Activated naive CD8-positive, alpha-beta T cell (primary cell): ENCODE results near the gene MAF.
A peak's percentile ranks its signal among the peaks of the same experiment; 100 is the strongest.

Experiments used
- H3K27ac Mint-ChIP-seq: one replicate; pipeline ENCODE4 v1.8.0; 2021; ENCODE audit warnings: mixed read lengths
- H3K27me3 Mint-ChIP-seq: one replicate; pipeline ENCODE4 v1.8.0; 2021; ENCODE audit warnings: mixed read lengths
- H3K36me3 Mint-ChIP-seq: one replicate; pipeline ENCODE4 v1.8.0; 2021; ENCODE audit warnings: mixed read lengths
- H3K4me1 Mint-ChIP-seq: one replicate; pipeline ENCODE4 v1.8.0; 2021; ENCODE audit warnings: low read depth, mixed read lengths
- H3K4me3 Mint-ChIP-seq: one replicate; pipeline ENCODE4 v1.8.0; 2021; ENCODE audit warnings: mild to moderate bottlenecking, mixed read lengths
- H3K9me3 Mint-ChIP-seq: one replicate; pipeline ENCODE4 v1.8.0; 2021; ENCODE audit warnings: low read depth, mixed read lengths

MAF gene

DNA sequence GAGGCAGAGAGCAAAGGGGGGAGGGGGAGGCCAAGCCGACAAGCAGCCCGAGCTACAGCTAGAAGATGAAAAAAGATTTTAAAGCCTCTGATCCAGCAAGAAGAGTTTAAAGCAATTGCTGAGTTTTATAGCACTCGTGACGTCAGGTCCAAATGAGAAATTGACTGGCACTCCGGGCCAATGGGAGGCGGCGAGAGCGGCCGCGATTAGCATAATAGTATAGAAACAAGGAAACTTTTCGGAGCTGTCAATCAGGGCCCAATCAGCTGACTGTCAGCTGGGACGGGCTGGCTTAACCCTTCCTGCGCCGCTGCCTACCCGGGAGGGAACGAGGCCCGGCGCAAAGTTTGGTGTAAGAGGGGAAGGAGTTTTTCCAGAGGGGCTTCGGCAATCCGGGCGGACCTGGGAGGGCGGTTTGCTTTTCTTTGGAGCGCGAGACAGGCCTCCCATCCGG, at the start of gene MAF:
TSS of gene MAF (minus strand) at position 100 of the 454 bp plus-strand sequence. CDS start 835 bp downstream, outside the sequence.
- Mint-ChIP-seq H3K4me1 (peaks cover 26% of the 10 kb centered on the region), H3K27ac (peak within 1 kb of the TSS; percentile 79), H3K36me3 (no peaks in the 10 kb centered on the region), H3K27me3 (peaks cover 39% of the 10 kb centered on the region), H3K4me3 (peak within 1 kb of the TSS; percentile 91), H3K9me3 (no peaks in the 10 kb centered on the region)

DNA sequence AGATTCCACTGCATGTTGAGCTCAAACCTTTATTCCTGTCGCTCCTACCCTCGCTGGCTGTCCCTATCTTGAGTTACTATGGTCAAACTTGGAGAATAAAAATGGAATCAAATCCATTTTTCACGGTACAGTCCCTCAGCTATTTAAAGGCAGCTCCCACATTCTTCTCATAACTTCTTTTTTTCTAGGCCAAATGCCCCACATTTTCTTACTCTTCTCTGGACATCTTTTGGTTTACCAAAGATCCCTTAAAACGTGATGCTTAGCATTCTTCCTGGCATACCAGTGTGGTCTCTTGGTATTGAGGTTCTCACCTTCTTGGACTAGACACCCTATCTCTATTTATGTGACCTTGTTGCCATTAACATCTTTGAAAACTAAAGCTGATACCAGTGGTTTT, 48.3 kb upstream of the MAF start:
- Mint-ChIP-seq H3K27ac (no peak overlapping the region), H3K27me3 (peaks cover 4% of the 10 kb centered on the region)

DNA sequence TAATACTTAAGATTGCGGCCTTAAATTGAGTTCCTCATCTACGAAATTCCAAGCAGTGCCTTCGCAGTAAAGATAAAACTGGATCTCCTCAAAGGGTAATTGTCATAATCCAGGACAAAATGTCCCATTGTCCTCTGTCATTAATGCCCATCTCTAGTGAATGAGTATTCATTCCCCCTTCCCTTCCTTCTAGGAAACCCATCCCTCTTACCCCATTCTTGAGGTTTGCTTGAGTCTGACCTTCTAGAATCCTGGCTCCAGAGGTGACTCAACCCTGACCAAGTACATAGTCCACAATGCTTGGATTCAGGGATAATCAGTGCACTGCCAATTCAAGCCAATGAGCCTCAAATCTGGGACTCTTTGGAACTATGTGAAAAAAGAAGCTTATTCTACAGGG, 47.0 kb upstream of the MAF start:
- Mint-ChIP-seq H3K27me3 (peaks cover 4% of the 10 kb centered on the region), H3K27ac (no peak overlapping the region), H3K4me3 (no peak overlapping the region), H3K4me1 (no peaks in the 10 kb centered on the region), H3K36me3 (no peaks in the 10 kb centered on the region), H3K9me3 (no peaks in the 10 kb centered on the region)

More for the DNA sequence above, 48.3 kb upstream of the MAF start:
- no peaks in the 10 kb centered on the region for H3K4me1 Mint-ChIP-seq
- no peaks in the 10 kb centered on the region for H3K9me3 Mint-ChIP-seq
- H3K4me3 Mint-ChIP-seq: no peak overlapping the region
- H3K36me3 Mint-ChIP-seq: no peaks in the 10 kb centered on the region

DNA sequence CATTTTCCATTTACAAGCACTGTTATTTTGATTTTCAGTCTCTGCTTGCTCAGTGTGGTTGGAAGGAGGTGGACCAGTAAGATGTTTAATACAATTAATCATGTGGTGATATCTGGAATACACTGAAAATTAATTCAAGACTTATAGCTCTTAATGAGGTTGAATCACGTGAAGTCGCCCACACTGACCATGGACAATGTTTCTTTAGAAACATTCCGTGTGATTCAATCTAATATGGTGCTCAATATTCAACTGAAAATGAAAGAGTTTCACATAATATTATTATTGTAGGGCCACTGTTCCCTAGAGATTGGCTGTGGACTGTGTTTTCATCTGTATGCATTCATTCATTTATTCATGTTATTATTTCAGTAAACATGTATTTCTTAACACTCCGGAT, 45.2 kb upstream of the MAF start:
- peaks cover 3% of the 10 kb centered on the region for H3K4me1 Mint-ChIP-seq
- no peak overlapping the region for H3K27ac Mint-ChIP-seq
- no peak overlapping the region for H3K4me3 Mint-ChIP-seq
- H3K36me3 Mint-ChIP-seq: no peaks in the 10 kb centered on the region
- peaks cover 2% of the 10 kb centered on the region for H3K27me3 Mint-ChIP-seq
- no peaks in the 10 kb centered on the region for H3K9me3 Mint-ChIP-seq

DNA sequence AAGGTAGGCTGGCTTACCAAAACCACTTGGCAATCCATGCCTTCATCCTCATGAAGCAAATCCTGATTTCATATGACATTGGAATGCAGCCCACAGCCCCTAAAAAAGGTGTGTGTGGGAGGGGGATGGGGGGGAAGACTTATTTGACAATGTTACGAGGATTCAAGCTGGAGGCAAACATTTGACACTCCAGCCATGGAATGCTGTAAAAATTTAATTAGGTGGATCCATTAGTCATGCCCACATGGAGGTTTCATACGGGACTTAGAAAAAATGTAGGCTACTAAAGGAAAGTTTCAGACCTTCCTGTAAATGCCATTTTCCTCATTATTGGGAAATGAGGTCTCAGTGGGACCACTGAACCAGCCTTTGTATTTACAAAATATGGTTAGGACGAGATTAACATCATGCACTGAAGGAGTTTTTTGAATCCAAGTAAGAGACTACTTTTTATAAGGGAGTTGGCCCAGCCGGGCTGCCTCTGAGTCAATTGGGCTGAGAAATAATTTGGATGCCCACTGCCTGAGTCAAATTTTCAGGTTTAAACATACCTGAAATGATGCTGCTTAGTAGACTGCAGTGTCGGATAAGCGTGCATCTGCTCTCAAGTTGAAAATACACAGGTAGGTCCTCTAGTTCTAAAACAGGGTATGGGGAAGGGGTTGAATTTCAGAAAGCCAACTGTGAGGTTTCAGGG, 44.6 kb upstream of the MAF start:
- Mint-ChIP-seq H3K27ac (no peak overlapping the region), H3K4me3 (no peak overlapping the region), H3K27me3 (peaks cover 2% of the 10 kb centered on the region), H3K36me3 (no peaks in the 10 kb centered on the region), H3K9me3 (no peaks in the 10 kb centered on the region), H3K4me1 (peaks cover 3% of the 10 kb centered on the region)

DNA sequence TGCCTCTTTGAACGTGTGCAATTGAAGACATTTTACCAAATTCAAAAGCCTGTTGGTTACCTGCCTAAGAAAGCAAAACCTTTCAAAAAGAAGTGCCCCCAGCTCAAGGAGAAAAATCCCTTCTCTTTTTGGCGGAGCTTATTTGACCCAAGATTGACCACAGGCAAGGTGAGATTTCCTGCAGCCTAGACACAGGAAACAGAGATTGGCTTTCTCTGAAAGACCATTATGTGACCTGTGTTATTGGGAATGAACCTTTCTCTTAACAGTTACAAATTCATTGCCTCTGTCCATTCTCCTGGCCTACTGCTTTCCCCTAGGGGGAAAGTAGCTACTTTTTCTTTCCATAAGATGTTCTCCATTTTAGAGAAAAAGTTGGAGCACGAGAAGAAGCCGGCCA, 42.1 kb upstream of the MAF start:
- Mint-ChIP-seq H3K27ac (no peak overlapping the region), H3K9me3 (no peaks in the 10 kb centered on the region), H3K4me3 (no peak overlapping the region), H3K27me3 (peaks cover 2% of the 10 kb centered on the region), H3K36me3 (no peaks in the 10 kb centered on the region), H3K4me1 (peaks cover 3% of the 10 kb centered on the region)

DNA sequence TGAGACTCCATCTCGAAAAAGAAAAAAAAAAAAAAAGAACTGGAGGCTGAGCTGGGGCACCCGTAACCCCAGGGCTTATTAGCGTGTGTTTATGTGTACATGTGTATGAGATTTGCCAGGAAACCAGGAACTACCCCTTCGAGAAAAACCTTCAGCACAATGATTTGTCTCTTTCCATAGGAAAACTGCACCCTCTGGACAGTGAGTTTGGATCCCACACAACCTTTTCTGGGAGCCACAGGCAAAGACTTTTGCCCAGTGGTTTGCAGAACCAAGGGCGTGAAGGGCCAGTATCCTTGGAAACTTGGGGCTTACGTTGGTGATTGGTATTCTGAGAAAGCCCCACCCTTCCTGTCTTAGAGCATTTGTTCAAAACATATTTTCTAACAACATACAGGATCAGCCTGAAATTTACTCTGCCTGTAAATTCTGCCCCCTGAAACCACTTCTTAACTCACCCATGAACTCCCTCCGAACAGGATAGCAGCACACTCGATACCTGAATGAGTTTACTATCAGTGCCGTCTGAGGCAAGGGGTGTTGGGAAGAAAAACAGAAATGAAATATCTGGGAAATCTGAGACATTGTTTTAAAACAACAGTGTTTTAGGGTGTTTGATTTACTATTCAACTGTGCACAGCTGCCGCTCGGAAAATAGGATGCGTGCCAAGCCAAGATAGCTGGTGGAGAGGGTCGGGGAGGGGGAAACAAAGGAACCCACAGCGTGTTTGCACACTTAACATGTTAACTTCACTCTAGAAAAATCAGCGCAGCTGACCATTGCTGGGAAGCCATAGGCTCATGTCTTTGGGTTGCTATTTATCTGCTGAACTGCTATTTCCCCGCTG, 40.2 kb upstream of the MAF start:
- no peak overlapping the region for H3K27ac Mint-ChIP-seq

DNA sequence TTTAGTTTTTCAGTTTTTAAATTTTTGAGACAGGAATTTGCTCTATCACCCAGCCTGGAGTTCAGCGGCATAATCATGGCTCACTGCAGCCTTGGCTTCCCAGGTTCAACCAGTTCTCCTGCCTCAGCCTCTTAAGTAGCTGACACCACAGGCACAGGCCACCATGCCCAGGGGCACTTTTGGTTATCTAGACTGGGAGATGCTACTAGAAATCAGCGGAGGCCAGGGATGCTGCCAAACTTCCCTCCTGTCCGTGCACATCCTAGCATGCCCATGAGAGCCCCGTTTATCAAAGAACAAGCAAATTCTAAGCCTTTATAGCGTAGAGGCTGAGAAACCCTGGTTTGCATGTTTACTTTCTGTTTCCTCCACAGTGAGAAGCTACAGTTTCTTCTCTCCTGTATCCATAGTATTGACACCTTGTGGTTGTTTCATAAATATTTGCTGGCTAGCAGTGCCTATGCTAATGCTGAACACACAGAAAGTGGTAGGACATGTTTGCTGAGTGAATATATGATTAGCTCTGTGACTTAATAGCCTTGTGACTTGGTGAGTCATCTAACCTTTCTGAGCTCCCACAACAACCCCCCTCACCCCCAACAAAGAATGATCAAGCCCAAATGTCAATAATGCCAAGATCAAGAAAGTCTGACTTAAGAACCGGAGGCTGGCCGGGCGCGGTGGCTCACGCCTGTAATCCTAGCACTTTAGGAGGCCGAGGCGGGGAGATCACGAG, 39.2 kb upstream of the MAF start:
- no peaks in the 10 kb centered on the region for H3K9me3 Mint-ChIP-seq
- H3K27me3 Mint-ChIP-seq: no peaks in the 10 kb centered on the region
- H3K4me1 Mint-ChIP-seq: peaks cover 3% of the 10 kb centered on the region
- H3K36me3 Mint-ChIP-seq: no peaks in the 10 kb centered on the region
- no peak overlapping the region for H3K4me3 Mint-ChIP-seq
- no peak overlapping the region for H3K27ac Mint-ChIP-seq

More for the DNA sequence above, 40.2 kb upstream of the MAF start:
- Mint-ChIP-seq H3K4me3 (no peak overlapping the region), H3K4me1 (peaks cover 3% of the 10 kb centered on the region), H3K9me3 (no peaks in the 10 kb centered on the region), H3K36me3 (no peaks in the 10 kb centered on the region), H3K27me3 (no peaks in the 10 kb centered on the region)

DNA sequence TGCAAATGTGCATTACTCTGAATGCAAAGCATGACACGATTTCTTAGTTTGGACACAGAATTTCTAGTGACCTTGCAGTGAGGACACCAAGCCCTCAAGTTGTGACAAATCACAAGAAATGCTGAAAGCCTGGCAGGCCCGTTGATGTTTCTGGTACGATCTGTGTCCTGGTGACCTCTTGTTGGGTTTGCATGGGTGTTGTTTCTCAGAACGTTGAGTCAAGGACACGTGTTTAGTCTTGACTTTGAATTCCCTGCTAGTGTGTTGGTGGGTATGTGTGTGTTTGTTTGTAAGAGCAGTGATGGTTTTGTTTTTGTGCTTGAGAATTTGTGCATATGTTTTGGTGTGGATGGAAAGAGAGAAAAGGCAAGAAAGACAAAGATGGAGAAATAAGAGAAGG, 37.8 kb upstream of the MAF start:
- no peaks in the 10 kb centered on the region for H3K9me3 Mint-ChIP-seq
- H3K36me3 Mint-ChIP-seq: no peaks in the 10 kb centered on the region
- H3K4me1 Mint-ChIP-seq: peaks cover 3% of the 10 kb centered on the region
- H3K4me3 Mint-ChIP-seq: no peak overlapping the region
- no peak overlapping the region for H3K27ac Mint-ChIP-seq
- no peaks in the 10 kb centered on the region for H3K27me3 Mint-ChIP-seq

DNA sequence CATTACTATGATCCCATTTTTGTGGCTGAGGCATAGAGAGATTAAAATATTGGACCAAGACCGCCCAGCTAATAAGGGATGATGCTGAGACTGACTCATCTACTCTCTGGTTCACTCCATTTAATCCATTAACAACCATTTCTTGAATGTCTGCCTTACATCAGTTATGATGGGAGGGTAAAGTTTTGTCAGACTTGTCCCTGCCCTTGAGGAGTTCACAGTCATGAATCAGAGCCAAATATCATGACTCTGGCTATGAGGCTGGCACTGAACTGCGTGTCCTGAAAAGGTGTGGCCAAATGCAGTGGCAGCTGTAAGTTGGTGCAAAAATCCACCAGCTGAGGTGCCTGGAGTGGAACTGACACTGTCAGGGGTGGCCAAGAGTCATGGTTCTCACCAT, 35.0 kb upstream of the MAF start:
- Mint-ChIP-seq H3K27me3 (no peaks in the 10 kb centered on the region), H3K36me3 (no peaks in the 10 kb centered on the region), H3K9me3 (no peaks in the 10 kb centered on the region), H3K4me3 (no peak overlapping the region), H3K27ac (no peak overlapping the region), H3K4me1 (no peaks in the 10 kb centered on the region)

DNA sequence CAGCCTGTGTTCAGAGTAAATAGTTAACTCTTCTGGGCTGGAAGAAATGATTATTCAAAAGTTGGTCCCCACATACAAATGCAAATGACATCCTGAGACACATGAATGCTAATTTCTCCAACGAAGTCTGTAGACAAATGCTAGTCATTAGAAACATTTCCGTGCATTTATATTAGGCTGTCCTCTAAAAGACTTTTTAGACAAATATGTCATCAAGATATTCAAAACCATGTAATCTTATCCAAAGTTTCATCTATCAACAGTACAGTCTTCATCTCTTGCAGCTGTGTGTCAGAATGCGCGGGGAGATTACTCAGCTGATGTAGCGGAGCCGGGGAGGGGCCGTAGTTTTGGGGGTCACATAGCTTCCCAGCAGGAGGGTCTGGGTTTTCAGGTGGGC, 33.8 kb upstream of the MAF start:
- no peaks in the 10 kb centered on the region for H3K27me3 Mint-ChIP-seq
- H3K27ac Mint-ChIP-seq: no peak overlapping the region
- H3K4me1 Mint-ChIP-seq: no peaks in the 10 kb centered on the region

DNA sequence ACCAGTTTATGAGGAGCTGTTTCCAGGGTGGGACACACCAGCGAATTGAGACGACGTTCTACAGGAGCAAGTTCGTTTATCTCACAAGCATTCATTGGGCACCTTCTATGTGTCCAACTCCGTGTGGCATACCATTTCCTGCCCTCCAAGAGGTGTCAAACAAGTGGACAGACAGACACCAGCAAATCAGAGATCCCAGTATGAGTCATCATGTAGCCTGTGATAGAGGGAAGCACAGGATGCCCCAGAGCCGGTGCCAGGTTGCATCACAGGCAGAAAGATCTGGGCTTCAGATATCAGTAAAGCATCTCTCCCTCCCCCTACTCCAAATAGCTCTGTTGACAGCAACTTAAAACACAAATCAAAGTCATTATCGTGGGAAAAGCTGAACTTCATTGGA, 31.8 kb upstream of the MAF start:
- H3K4me1 Mint-ChIP-seq: peaks cover 7% of the 10 kb centered on the region
- H3K36me3 Mint-ChIP-seq: no peaks in the 10 kb centered on the region
- no peak overlapping the region for H3K27ac Mint-ChIP-seq
- peaks cover 2% of the 10 kb centered on the region for H3K27me3 Mint-ChIP-seq
- no peak overlapping the region for H3K4me3 Mint-ChIP-seq
- no peaks in the 10 kb centered on the region for H3K9me3 Mint-ChIP-seq

More for the DNA sequence above, 33.8 kb upstream of the MAF start:
- H3K36me3 Mint-ChIP-seq: no peaks in the 10 kb centered on the region
- no peaks in the 10 kb centered on the region for H3K9me3 Mint-ChIP-seq
- no peak overlapping the region for H3K4me3 Mint-ChIP-seq

DNA sequence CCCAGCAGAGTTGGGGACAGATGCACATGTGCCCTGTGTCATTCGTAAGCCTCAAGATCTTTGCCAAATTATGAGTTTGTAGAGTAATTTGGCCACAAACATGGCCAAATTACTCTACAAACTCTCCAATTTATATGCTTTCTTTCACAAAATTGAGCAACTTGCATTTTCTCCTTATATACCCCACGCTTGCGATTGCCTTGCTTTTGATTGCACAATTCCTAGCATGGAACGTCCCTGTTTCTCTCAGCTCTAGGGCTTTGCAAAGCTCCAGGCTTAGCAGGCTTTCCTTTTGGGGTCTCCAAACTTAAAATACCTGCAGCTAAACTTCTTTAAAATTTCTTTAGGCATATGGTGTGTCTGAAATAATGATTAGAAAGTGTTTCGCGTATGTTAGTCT, 28.5 kb upstream of the MAF start:
- Mint-ChIP-seq H3K9me3 (no peaks in the 10 kb centered on the region), H3K27ac (no peak overlapping the region), H3K4me3 (no peak overlapping the region), H3K27me3 (peaks cover 9% of the 10 kb centered on the region), H3K4me1 (peaks cover 7% of the 10 kb centered on the region), H3K36me3 (no peaks in the 10 kb centered on the region)

DNA sequence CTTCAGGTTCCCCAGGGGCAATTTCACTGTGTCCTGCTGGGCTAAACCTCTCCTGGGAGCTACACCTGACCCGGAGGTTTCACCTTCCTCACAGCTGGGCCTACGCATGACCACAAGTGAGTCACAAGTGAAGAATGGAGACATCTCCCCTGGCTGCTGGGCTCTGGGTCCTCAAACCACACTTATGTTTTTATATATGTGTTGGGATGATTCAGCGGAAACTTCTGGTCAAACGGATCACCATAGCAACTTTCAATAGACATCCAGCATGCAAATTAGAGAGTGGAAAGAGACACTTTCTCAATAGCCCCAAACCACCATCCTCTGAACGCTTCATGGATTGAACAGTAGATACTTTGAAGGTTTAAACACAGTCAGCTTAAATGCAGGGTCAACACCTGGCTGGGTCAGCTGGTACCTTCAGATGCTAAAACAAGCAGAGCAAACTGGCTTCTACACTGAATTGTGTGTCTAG, 28.0 kb upstream of the MAF start:
- Mint-ChIP-seq H3K4me1 (peaks cover 7% of the 10 kb centered on the region), H3K9me3 (no peaks in the 10 kb centered on the region), H3K36me3 (no peaks in the 10 kb centered on the region), H3K27ac (no peak overlapping the region), H3K4me3 (no peak overlapping the region), H3K27me3 (peaks cover 9% of the 10 kb centered on the region)

DNA sequence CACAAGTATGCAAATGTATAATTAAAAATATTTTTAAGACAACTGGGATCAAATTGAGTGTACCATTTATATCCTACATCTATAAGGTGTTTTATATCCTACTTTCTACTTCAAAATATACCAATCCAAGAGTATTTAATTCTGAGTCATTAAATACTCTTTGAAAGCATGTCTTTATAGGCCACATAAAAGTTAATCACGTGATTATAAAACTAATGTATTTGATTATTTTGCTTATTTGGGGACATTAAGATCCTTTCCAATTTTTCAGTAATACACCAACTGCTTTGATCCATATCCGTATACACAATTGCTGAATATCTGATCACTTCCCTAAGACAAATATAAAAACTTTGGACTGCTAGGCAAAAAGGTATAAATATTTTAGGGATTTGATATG, 26.6 kb upstream of the MAF start:
- Mint-ChIP-seq H3K4me1 (peaks cover 7% of the 10 kb centered on the region), H3K27me3 (peaks cover 10% of the 10 kb centered on the region), H3K27ac (no peak overlapping the region), H3K36me3 (no peaks in the 10 kb centered on the region), H3K9me3 (no peaks in the 10 kb centered on the region), H3K4me3 (no peak overlapping the region)
